Lung (tissue), 12 donors: ENCODE data around the gene NOL7. TPM values are rescaled to one million over a fixed set of nuclear protein-coding genes. Genes with fewer than 3 reads are reported as not detected.

Experiments used
- ATAC-seq: fragments of 200-7000 bp; cut with Tn5 transposase; one replicate; pipeline ENCODE4 v1.9.1; 2020; ENCODE audit warnings: moderate number of reproducible peaks; ENCODE audit not compliant: insufficient read depth, low FRiP score
- DNase-seq, 3 donors: peaks; one replicate each; pipeline ENCODE4 v3.0.0-alpha.2; 2013 to 2017
- H3K27ac ChIP-seq, 2 donors: one replicate each; pipeline ENCODE4 v1.5.1; 2013; ENCODE audit warnings: mild to moderate bottlenecking in 2 of 2, moderate library complexity in 2 of 2, control low read depth in 1 of 2, inconsistent platforms in 1 of 2, low read depth in 1 of 2, low read length in 1 of 2
- H3K27me3 ChIP-seq, 3 donors: one replicate each; pipeline ENCODE4 v1.5.1; 2013; ENCODE audit warnings: low read length in 2 of 3; ENCODE audit not compliant: control insufficient read depth in 3 of 3, insufficient read depth in 3 of 3
- H3K36me3 ChIP-seq, 4 donors: one replicate each; pipeline ENCODE4 v1.5.1; 2013; ENCODE audit warnings: low read length in 4 of 4, mild to moderate bottlenecking in 1 of 4, moderate library complexity in 1 of 4; ENCODE audit not compliant: control insufficient read depth in 4 of 4, insufficient read depth in 4 of 4
- H3K4me1 ChIP-seq, 5 donors: one replicate each; pipeline ENCODE4 v1.5.1; 2013; ENCODE audit warnings: low read length in 5 of 5, mild to moderate bottlenecking in 2 of 5, moderate library complexity in 1 of 5; ENCODE audit not compliant: control insufficient read depth in 5 of 5, insufficient read depth in 5 of 5
- H3K4me3 ChIP-seq: one replicate; pipeline ENCODE4 v1.5.1; 2013; ENCODE audit warnings: mild to moderate bottlenecking, control low read depth, moderate library complexity
- H3K9ac ChIP-seq, 2 donors: one replicate each; pipeline ENCODE4 v1.5.1; 2013; ENCODE audit warnings: low read length in 2 of 2, control low read depth in 1 of 2; ENCODE audit not compliant: insufficient read depth in 1 of 2
- H3K9me3 ChIP-seq, 4 donors: one replicate each; pipeline ENCODE4 v1.5.1; 2013; ENCODE audit warnings: low read length in 3 of 4, mild to moderate bottlenecking in 1 of 4, moderate library complexity in 1 of 4; ENCODE audit not compliant: control insufficient read depth in 4 of 4, insufficient read depth in 3 of 4
- WGBS, 2 donors: extraction: QIAGEN DNeasy Blood & Tissue Kit; methylation state at CpG; one replicate each; pipeline ENCODE4 v1.1.7; 2013; 5-methylcytosine and 5-hydroxymethylcytosine counted together
- polyA plus RNA-seq, 2 donors: library from polyadenylated mRNA; stranded (reverse); fragments of 200-250 nt; gene quantifications; one replicate each; pipeline ENCODE4 v1.2.1, GENCODE V29; 2013
- total RNA-seq, 2 donors: library from RNA; depleted of rRNA in 1 of 2; stranded (reverse); fragments of >200 nt in 1 of 2; gene quantifications; one replicate each; pipeline ENCODE4 v1.2.1, GENCODE V29; 2014 to 2021
- TF ChIP-seq, protein P1 (sequence below): IDR thresholded peaks from 2 replicates; pipeline ENCODE4 v1.5.1; 2012; ENCODE audit warnings: mild to moderate bottlenecking; ENCODE audit errors: control extremely low read depth, extremely low read depth
- donor health status: control.
- donor health status: control.
- donor health status: Bipolar disorder and iron deficiency.
- donor health status: healthy.
- donor health status: DM: yes; HTN: yes; CAD: no.

The NOL7 gene
- total and polyA plus RNA-seq, 4 donors: 48.0 to 75.8 (median 57.5) TPM

DNA sequence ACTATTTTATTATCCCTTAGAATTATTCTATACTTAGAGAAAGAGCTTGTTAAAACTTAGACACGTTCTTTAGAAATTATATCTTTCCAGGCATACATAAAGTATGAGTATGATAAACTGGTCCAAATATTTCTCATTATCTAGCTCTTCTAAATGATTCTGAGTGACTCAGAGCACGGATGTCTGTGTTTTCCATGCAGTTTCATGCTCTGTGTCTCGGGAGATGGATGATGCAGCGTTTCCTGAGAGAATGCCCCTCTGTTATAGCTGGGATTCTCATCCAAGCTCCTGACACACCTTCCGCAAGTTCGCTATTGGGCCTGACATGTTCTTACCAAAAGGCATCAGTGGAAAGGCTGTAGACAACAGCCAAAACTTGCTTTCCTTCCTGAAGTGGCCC, 21.4 kb upstream of the NOL7 start:
- WGBS, 2 donors: 90 to 98% methylated on average over 6 of the region's 6 CpGs
- no peak overlapping the region for H3K27ac ChIP-seq
- peaks cover 3 to 38% (median 8%) of the 10 kb centered on the region in 4 donors for H3K36me3 ChIP-seq
- no peaks in the 10 kb centered on the region for H3K9me3 ChIP-seq
- ATAC-seq: no peak
- H3K27me3 ChIP-seq: no peaks in the 10 kb centered on the region
- H3K4me3 ChIP-seq: no peak overlapping the region
- TF ChIP-seq, protein P1, sequence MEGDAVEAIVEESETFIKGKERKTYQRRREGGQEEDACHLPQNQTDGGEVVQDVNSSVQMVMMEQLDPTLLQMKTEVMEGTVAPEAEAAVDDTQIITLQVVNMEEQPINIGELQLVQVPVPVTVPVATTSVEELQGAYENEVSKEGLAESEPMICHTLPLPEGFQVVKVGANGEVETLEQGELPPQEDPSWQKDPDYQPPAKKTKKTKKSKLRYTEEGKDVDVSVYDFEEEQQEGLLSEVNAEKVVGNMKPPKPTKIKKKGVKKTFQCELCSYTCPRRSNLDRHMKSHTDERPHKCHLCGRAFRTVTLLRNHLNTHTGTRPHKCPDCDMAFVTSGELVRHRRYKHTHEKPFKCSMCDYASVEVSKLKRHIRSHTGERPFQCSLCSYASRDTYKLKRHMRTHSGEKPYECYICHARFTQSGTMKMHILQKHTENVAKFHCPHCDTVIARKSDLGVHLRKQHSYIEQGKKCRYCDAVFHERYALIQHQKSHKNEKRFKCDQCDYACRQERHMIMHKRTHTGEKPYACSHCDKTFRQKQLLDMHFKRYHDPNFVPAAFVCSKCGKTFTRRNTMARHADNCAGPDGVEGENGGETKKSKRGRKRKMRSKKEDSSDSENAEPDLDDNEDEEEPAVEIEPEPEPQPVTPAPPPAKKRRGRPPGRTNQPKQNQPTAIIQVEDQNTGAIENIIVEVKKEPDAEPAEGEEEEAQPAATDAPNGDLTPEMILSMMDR: no peak
- H3K4me1 ChIP-seq: no peaks in the 10 kb centered on the region
- H3K9ac ChIP-seq: no peak overlapping the region
- no peak for DNase-seq

DNA sequence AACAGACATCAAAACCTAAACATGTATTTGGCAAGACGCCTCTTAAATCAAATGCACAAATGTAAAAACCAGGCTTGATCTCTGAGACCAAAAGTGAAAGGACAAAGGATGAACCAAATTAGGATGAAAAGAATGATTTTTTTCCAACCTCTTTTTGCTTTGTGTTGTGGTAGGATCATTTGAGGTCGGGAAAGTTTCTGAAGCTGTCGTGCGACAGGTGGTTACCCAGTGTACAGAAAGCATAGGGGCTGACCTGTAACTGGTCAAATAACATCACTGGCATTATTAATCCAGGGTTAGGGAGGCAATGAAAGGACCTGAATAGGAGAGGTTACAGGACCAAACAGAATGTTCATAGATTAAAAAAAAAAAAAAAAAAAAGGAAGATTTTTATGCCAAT, 18.1 kb upstream of the NOL7 start:
- no peak overlapping the region for H3K27ac ChIP-seq
- H3K36me3 ChIP-seq: peaks cover 3 to 34% (median 19%) of the 10 kb centered on the region in 4 donors

DNA sequence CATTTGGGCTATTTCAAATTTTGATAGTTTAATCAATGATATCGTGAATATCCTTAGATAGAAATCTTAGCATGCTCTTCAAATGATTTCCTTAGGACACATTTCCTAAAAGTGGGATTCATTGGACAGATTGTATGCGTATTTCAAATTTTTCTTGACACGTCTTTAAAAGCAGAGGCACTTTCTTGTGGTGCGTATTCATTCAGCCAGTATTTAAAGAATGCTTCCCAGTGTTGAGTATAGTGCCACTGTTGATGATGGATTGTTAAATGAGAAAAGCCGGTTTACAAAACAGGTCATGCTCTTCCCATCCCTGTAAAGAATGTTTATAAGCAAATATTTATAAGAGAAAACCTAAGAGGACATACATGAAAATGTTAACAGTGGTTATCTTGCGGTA, 15.1 kb upstream of the NOL7 start:
- Histone ChIP-seq H3K4me1 (no peaks in the 10 kb centered on the region), H3K27me3 (no peaks in the 10 kb centered on the region), H3K9me3 (no peaks in the 10 kb centered on the region), H3K4me3 (no peak overlapping the region), H3K27ac (no peak overlapping the region), H3K9ac (no peak overlapping the region), H3K36me3 (peaks cover 9 to 26% (median 17%) of the 10 kb centered on the region in 4 donors)
- TF ChIP-seq, protein P1: no peak
- ATAC-seq: no peak
- DNase-seq: no peak
- 95% methylated on average over 6 of the region's 6 CpGs for WGBS, 2 donors

More for the DNA sequence above, 18.1 kb upstream of the NOL7 start:
- ATAC-seq: no peak
- Histone ChIP-seq H3K9ac (no peak overlapping the region), H3K9me3 (no peaks in the 10 kb centered on the region), H3K27me3 (no peaks in the 10 kb centered on the region), H3K4me1 (no peaks in the 10 kb centered on the region), H3K4me3 (no peak overlapping the region)
- TF ChIP-seq, protein P1: no peak
- WGBS, 2 donors: 96 to 97% methylated on average over 4 of the region's 4 CpGs
- no peak for DNase-seq

DNA sequence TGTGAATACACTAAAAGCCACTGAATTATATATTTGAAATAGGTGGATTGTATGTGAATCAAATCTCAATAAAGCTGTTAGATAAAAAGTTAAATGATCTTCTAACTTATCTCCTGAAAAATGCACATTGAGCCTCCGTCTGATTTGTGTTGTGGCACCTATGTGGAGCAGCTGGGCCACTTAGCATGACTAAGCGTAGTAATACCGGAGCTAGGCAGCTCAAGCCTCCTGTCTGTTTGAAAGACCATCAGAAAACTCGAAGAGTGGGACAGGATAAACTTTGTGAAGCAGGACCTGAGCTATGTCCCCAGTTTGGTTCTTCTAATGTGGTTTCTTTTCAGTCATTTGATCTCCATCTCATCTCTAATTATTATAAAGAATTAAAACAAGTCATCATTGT, 11.0 kb upstream of the NOL7 start:
- Histone ChIP-seq H3K4me1 (no peaks in the 10 kb centered on the region), H3K27me3 (no peaks in the 10 kb centered on the region), H3K4me3 (no peak overlapping the region), H3K9ac (no peak overlapping the region), H3K9me3 (no peaks in the 10 kb centered on the region), H3K27ac (no peak overlapping the region), H3K36me3 (peaks cover 8 to 29% (median 10%) of the 10 kb centered on the region in 4 donors)
- DNase-seq (no peak), ATAC-seq (no peak)
- WGBS, 2 donors: 86 to 89% methylated on average over 4 of the region's 4 CpGs
- TF ChIP-seq, protein P1: no peak
